Aorta (tissue), 5 donors: ENCODE results near the gene TSPAN18. TPM values are rescaled to one million over a fixed set of nuclear protein-coding genes. Genes with fewer than 3 reads are reported as not detected.

Experiments
- ATAC-seq: fragments of 200-7000 bp; cut with Tn5 transposase; one replicate; pipeline ENCODE4 v1.9.1; 2022; ENCODE audit warnings: moderate library complexity; ENCODE audit not compliant: low FRiP score
- DNase-seq, 2 donors: peaks; one replicate each; pipeline ENCODE4 v3.0.0-alpha.2; 2020
- H3K27ac ChIP-seq, 2 donors: one replicate each; pipeline ENCODE4 v1.5.1; 2013; ENCODE audit warnings: low read length in 2 of 2, mild to moderate bottlenecking in 2 of 2, moderate library complexity in 2 of 2, control low read depth in 1 of 2, inconsistent platforms in 1 of 2, low read depth in 1 of 2
- H3K27me3 ChIP-seq, 2 donors: one replicate each; pipeline ENCODE4 v1.6.1; 2013; ENCODE audit warnings: control low read depth in 1 of 2, low read length in 1 of 2, mild to moderate bottlenecking in 1 of 2, moderate library complexity in 1 of 2; ENCODE audit not compliant: insufficient read depth in 2 of 2, control insufficient read depth in 1 of 2
- H3K36me3 ChIP-seq, 2 donors: one replicate each; pipeline ENCODE4 v1.6.1; 2013; ENCODE audit warnings: control low read depth in 1 of 2, low read length in 1 of 2, mild to moderate bottlenecking in 1 of 2; ENCODE audit not compliant: insufficient read depth in 2 of 2, control insufficient read depth in 1 of 2
- H3K4me1 ChIP-seq, 2 donors: one replicate each; pipeline ENCODE4 v1.6.1; 2013; ENCODE audit warnings: low read length in 2 of 2, control low read depth in 1 of 2, mild to moderate bottlenecking in 1 of 2, moderate library complexity in 1 of 2; ENCODE audit not compliant: insufficient read depth in 2 of 2, control insufficient read depth in 1 of 2
- H3K4me3 ChIP-seq, 2 donors: one replicate each; pipeline ENCODE4 v1.5.1; 2013; ENCODE audit warnings: low read length in 2 of 2, control low read depth in 1 of 2, mild to moderate bottlenecking in 1 of 2
- H3K9me3 ChIP-seq: one replicate; pipeline ENCODE4 v1.6.1; 2013; ENCODE audit warnings: mild to moderate bottlenecking, low read length; ENCODE audit not compliant: control insufficient read depth
- WGBS, 2 donors: extraction: QIAGEN DNeasy Blood & Tissue Kit; methylation state at CpG; one replicate each; pipeline ENCODE4 v1.1.7; 2013; 5-methylcytosine and 5-hydroxymethylcytosine counted together
- intact Hi-C, 2 donors: fragments of 100-400 bp; cut with DNase I; formaldehyde crosslinking; loops; one replicate each; pipeline versions ENCODE4 v1.14.2 to v1.15.0; 2022
- polyA plus RNA-seq, 2 donors: library from polyadenylated mRNA; stranded (reverse); fragments of 200-250 nt; gene quantifications; one replicate each; pipeline ENCODE4 v1.2.3, GENCODE V29; 2013
- total RNA-seq, 2 donors: library from RNA; stranded (reverse); fragmentation: NEBNext Ultra II Directional; extraction: Animal tissue kit (Norgen Biotek cat#: 25700); gene quantifications; one replicate each; pipeline ENCODE4 v1.2.1, GENCODE V29; 2021
- donor health status: healthy with polysubstance abuse.
- donor health status: Bipolar disorder and iron deficiency.
- donor health status: DM: no; HTN: no; CAD: no.
- donor health status: DM: no; HTN: no; CAD: no.
- donor health status: DM: yes; HTN: yes; CAD: no.

Gene TSPAN18
- total and polyA plus RNA-seq, 4 donors: 1.0 to 44.9 (median 18.0) TPM

- Histone ChIP-seq H3K4me3 (no peak overlapping the region), H3K36me3 (no peaks in the 10 kb centered on the region), H3K27me3 (no peaks in the 10 kb centered on the region), H3K9me3 (no peaks in the 10 kb centered on the region), H3K27ac (no peak overlapping the region), H3K4me1 (no peaks in the 10 kb centered on the region)
- no peak for DNase-seq
- ATAC-seq: no peak
- intact Hi-C loops: no loop called here
- WGBS, 2 donors: 92 to 93% methylated on average over 8 of the region's 8 CpGs
Observed at GRCh38 chr11:44795803-44796535, 69.2 kb downstream of the TSPAN18 start.

GRCh38 chr11:44797051-44797450, 70.3 kb downstream of the TSPAN18 start:
- WGBS, 2 donors: 96 to 97% methylated on average over 5 of the region's 5 CpGs
- DNase-seq: peak in 1 of 2 donors; percentile 24
- intact Hi-C loops: no loop called here
- Histone ChIP-seq H3K9me3 (no peaks in the 10 kb centered on the region), H3K36me3 (no peaks in the 10 kb centered on the region), H3K27ac (no peak overlapping the region), H3K4me1 (no peaks in the 10 kb centered on the region), H3K4me3 (no peak overlapping the region), H3K27me3 (no peaks in the 10 kb centered on the region)
- no peak for ATAC-seq

- no peaks in the 10 kb centered on the region for H3K27me3 ChIP-seq
- H3K27ac ChIP-seq: no peak overlapping the region
- H3K4me3 ChIP-seq: no peak overlapping the region
- WGBS, 2 donors: 67 to 69% methylated on average over 8 of the region's 8 CpGs
- ATAC-seq: no peak
- no peaks in the 10 kb centered on the region for H3K4me1 ChIP-seq
- H3K36me3 ChIP-seq: no peaks in the 10 kb centered on the region
- no peaks in the 10 kb centered on the region for H3K9me3 ChIP-seq
- DNase-seq: peak in 1 of 2 donors; percentile 28
- intact Hi-C loops: no loop called here
Observed at GRCh38 chr11:44797886-44798606, 71.3 kb downstream of the TSPAN18 start.

- Histone ChIP-seq H3K27ac (no peak overlapping the region), H3K9me3 (no peaks in the 10 kb centered on the region), H3K27me3 (no peaks in the 10 kb centered on the region), H3K36me3 (no peaks in the 10 kb centered on the region), H3K4me3 (no peak overlapping the region), H3K4me1 (no peaks in the 10 kb centered on the region)
- intact Hi-C loops: no loop called here
- no peak for ATAC-seq
- peak in 1 of 2 donors; percentile 44 for DNase-seq
Observed at GRCh38 chr11:44798607-44798972, 71.8 kb downstream of the TSPAN18 start.

GRCh38 chr11:44799012-44799411, 72.2 kb downstream of the TSPAN18 start:
- H3K36me3 ChIP-seq: no peaks in the 10 kb centered on the region
- intact Hi-C loops: no loop called here
- ATAC-seq (no peak), DNase-seq (peak in 1 of 2 donors; percentile 68)
- no peaks in the 10 kb centered on the region for H3K4me1 ChIP-seq
- H3K4me3 ChIP-seq: no peak overlapping the region
- no peaks in the 10 kb centered on the region for H3K9me3 ChIP-seq
- 50 to 52% methylated on average over 9 to 10 of the region's 10 CpGs for WGBS, 2 donors
- no peaks in the 10 kb centered on the region for H3K27me3 ChIP-seq
- no peak overlapping the region for H3K27ac ChIP-seq

- Histone ChIP-seq H3K9me3 (no peaks in the 10 kb centered on the region), H3K27me3 (no peaks in the 10 kb centered on the region), H3K4me1 (no peaks in the 10 kb centered on the region), H3K27ac (no peak overlapping the region), H3K36me3 (no peaks in the 10 kb centered on the region), H3K4me3 (no peak overlapping the region)
- intact Hi-C loops: no loop called here
- DNase-seq: peak in 1 of 2 donors; percentile 3
- no peak for ATAC-seq
Observed at GRCh38 chr11:44802347-44802746, 75.6 kb downstream of the TSPAN18 start.

GRCh38 chr11:44803009-44803408, 76.2 kb downstream of the TSPAN18 start:
- ATAC-seq (no peak), DNase-seq (no peak)
- Histone ChIP-seq H3K4me1 (no peaks in the 10 kb centered on the region), H3K27ac (no peak overlapping the region), H3K9me3 (no peaks in the 10 kb centered on the region), H3K36me3 (no peaks in the 10 kb centered on the region), H3K27me3 (no peaks in the 10 kb centered on the region), H3K4me3 (no peak overlapping the region)
- intact Hi-C loops: no loop called here
- 88 to 91% methylated on average over 3 of the region's 3 CpGs for WGBS, 2 donors

- no peak overlapping the region for H3K4me3 ChIP-seq
- intact Hi-C loops: no loop called here
- H3K4me1 ChIP-seq: no peaks in the 10 kb centered on the region
Observed at GRCh38 chr11:44804449-44805437, 78.0 kb downstream of the TSPAN18 start.

More at GRCh38 chr11:44804449-44805437, 78.0 kb downstream of the TSPAN18 start:
- peak; percentile 43 for ATAC-seq
- Histone ChIP-seq H3K36me3 (no peaks in the 10 kb centered on the region), H3K27me3 (no peaks in the 10 kb centered on the region), H3K27ac (no peak overlapping the region), H3K9me3 (no peaks in the 10 kb centered on the region)
- WGBS, 2 donors: 9 to 16% methylated on average over 14 of the region's 14 CpGs
- DNase-seq: peak in 1 of 2 donors; percentile 61
